Keratinocyte (primary cell): ENCODE measurements around the gene SFMBT1. TPM values are rescaled to one million over a fixed set of nuclear protein-coding genes. Genes with fewer than 3 reads are reported as not detected.
"Not testable (repeated sequence)": the region's sequence is repeated elsewhere in the genome, so short reads cannot be mapped to it uniquely, and the experiment has no call there.

Experiments
- DNase-seq: peaks from one replicate; pipeline ENCODE4 v3.0.0-alpha.2; 2011; ENCODE audit warnings: low read depth, missing footprints, low spot score
- FAIRE-seq: peaks from 2 replicates; lab custom pipeline; 2011; peaks lifted over from hg19 to GRCh38; lab: Jason Lieb, UNC
- H2AFZ ChIP-seq: 2 replicates; pipeline ENCODE4 v1.6.0; 2012; ENCODE audit warnings: low read length, control low read depth, inconsistent platforms; ENCODE audit not compliant: control insufficient read depth
- H3K27ac ChIP-seq: 2 replicates; pipeline ENCODE4 v1.5.1; 2011; ENCODE audit warnings: low read length; ENCODE audit not compliant: control insufficient read depth, insufficient read depth
- H3K27me3 ChIP-seq: 3 replicates; pipeline ENCODE4 v1.6.0; 2011; ENCODE audit warnings: low read length; ENCODE audit not compliant: control insufficient read depth, insufficient read depth; ENCODE audit errors: extremely low read depth
- H3K36me3 ChIP-seq, 2 experiments: 2 replicates in 1 of 2; 3 replicates in 1 of 2; pipeline ENCODE4 v1.5.1; 2011; ENCODE audit warnings: low read length in 2 of 2, mild to moderate bottlenecking in 1 of 2; ENCODE audit not compliant: control insufficient read depth in 2 of 2, insufficient read depth in 2 of 2; ENCODE audit errors: extremely low read depth in 1 of 2
- H3K4me1 ChIP-seq: 3 replicates; pipeline ENCODE4 v1.5.1; 2011; ENCODE audit warnings: low read length; ENCODE audit not compliant: control insufficient read depth, insufficient read depth; ENCODE audit errors: extremely low read depth
- H3K4me2 ChIP-seq: 3 replicates; pipeline ENCODE4 v1.6.0; 2011; ENCODE audit warnings: low read depth, low read length; ENCODE audit not compliant: control insufficient read depth, insufficient read depth; ENCODE audit errors: extremely low read depth
- H3K4me3 ChIP-seq, 3 experiments: fragments of 200-600 bp in 1 of 3; sonication (generic) in 1 of 3; 2 replicates in 2 of 3; 3 replicates in 1 of 3; pipeline ENCODE4 v1.5.1; 2011 to 2016; ENCODE audit warnings: low read length in 3 of 3, mild to moderate bottlenecking in 3 of 3, control low read depth in 2 of 3, inconsistent platforms in 1 of 3, low read depth in 1 of 3, mixed read lengths in 1 of 3, mixed run types in 1 of 3, moderate library complexity in 1 of 3; ENCODE audit not compliant: control insufficient read depth in 2 of 3, insufficient read depth in 2 of 3; ENCODE audit errors: extremely low read depth in 1 of 3
- H3K79me2 ChIP-seq: 2 replicates; pipeline ENCODE4 v1.6.0; 2012; ENCODE audit warnings: low read length; ENCODE audit not compliant: control insufficient read depth, insufficient read depth
- H3K9ac ChIP-seq: 3 replicates; pipeline ENCODE4 v1.6.0; 2011; ENCODE audit warnings: low read length; ENCODE audit not compliant: control insufficient read depth, insufficient read depth; ENCODE audit errors: extremely low read depth
- H3K9me1 ChIP-seq: 3 replicates; pipeline ENCODE4 v1.6.0; 2011; ENCODE audit warnings: low read length; ENCODE audit not compliant: control insufficient read depth, insufficient read depth; ENCODE audit errors: extremely low read depth
- H3K9me3 ChIP-seq: 2 replicates; pipeline ENCODE4 v1.5.1; 2012; ENCODE audit warnings: low read depth, low read length; ENCODE audit not compliant: control insufficient read depth
- H4K20me1 ChIP-seq: 3 replicates; pipeline ENCODE4 v1.6.0; 2011; ENCODE audit warnings: low read length; ENCODE audit not compliant: control insufficient read depth, insufficient read depth; ENCODE audit errors: extremely low read depth
- CTCF ChIP-seq, 3 experiments: IDR thresholded peaks in 1 of 3; conservative IDR thresholded peaks in 1 of 3; optimal IDR thresholded peaks in 1 of 3; 2 replicates in 2 of 3; 3 replicates in 1 of 3; pipeline versions ENCODE3 to v1.5.1; 2011; ENCODE audit warnings: low read length in 3 of 3, mild to moderate bottlenecking in 3 of 3, moderate library complexity in 2 of 3, control low read depth in 1 of 3, inconsistent platforms in 1 of 3; ENCODE audit not compliant: insufficient read depth in 2 of 3; ENCODE audit errors: extremely low read depth in 1 of 3
- EZH2 ChIP-seq: IDR thresholded peaks from one replicate; pipeline ENCODE4 v1.6.1; 2012; ENCODE audit warnings: inconsistent platforms, mild to moderate bottlenecking, low read length, moderate library complexity
- dilution Hi-C: fragments of 300-500 bp; cut with MboI; formaldehyde crosslinking; loops from one replicate; pipeline ENCODE4 v1.7.0; 2020; ENCODE audit warnings: low sequenced_read_pairs; ENCODE audit not compliant: extremely low pct_ligation_motif_present
- polyA plus RNA-seq, 5 experiments: library from polyadenylated mRNA; depleted of rRNA in 3 of 5; stranded (reverse) in 3 of 5; stranded (forward) in 1 of 5; unstranded in 1 of 5; fragments of >200 nt; gene quantifications; 1 replicate in 1 of 5; 2 replicates in 3 of 5; 3 replicates in 1 of 5; pipeline versions ENCODE4 v1.2.1 to v1.2.3, GENCODE V29; 2011 to 2012; ENCODE audit warnings: missing spikeins in 2 of 5, low read depth in 1 of 5, low replicate concordance in 1 of 5

SFMBT1 gene
- polyA plus RNA-seq, 1 donor (not counting 4 experiments of a cell fraction or from before 2014, with no cell fraction given), result 4.1 TPM

- Histone ChIP-seq H2AFZ (no peak overlapping the region), H3K9ac (no peak overlapping the region), H3K27ac (no peak overlapping the region), H3K9me1 (no peaks in the 10 kb centered on the region), H3K4me1 (no peaks in the 10 kb centered on the region), H3K36me3 (no peaks in the 10 kb centered on the region), H3K4me2 (no peak overlapping the region), H4K20me1 (no peaks in the 10 kb centered on the region), H3K27me3 (peaks cover 6% of the 10 kb centered on the region), H3K79me2 (no peaks in the 10 kb centered on the region), H3K9me3 (no peaks in the 10 kb centered on the region), H3K4me3 (no peak overlapping the region)
- no peak for TF ChIP-seq EZH2
- no peak for TF ChIP-seq CTCF (optimal IDR thresholded peaks at IDR 0.05 in 1 of 3, IDR thresholded peaks at IDR 0.05 in 1 of 3, conservative IDR thresholded peaks at IDR 0.05 in 1 of 3; ENCODE audit: extremely low read depth in 1 of 3, insufficient read depth in 2 of 3, low read length in 3 of 3)
- dilution Hi-C loops, result no loop called here
- no peak for FAIRE-seq
- DNase-seq, result no peak
Measured at GRCh38 chr3:53062905-53063304, 17.0 kb upstream of the SFMBT1 start.

GRCh38 chr3:53056442-53056841 lies 10.6 kb upstream of the SFMBT1 start:
- no peak for TF ChIP-seq EZH2
- peak; percentile 39 to 60 (median 40) for TF ChIP-seq CTCF (optimal IDR thresholded peaks at IDR 0.05 in 1 of 3, IDR thresholded peaks at IDR 0.05 in 1 of 3, conservative IDR thresholded peaks at IDR 0.05 in 1 of 3; ENCODE audit: extremely low read depth in 1 of 3, insufficient read depth in 2 of 3, low read length in 3 of 3)
- Histone ChIP-seq H3K4me3 (no peak overlapping the region), H4K20me1 (no peaks in the 10 kb centered on the region), H3K27me3 (no peaks in the 10 kb centered on the region), H3K9me1 (no peaks in the 10 kb centered on the region), H3K4me2 (no peak overlapping the region), H3K79me2 (no peaks in the 10 kb centered on the region), H3K9me3 (no peaks in the 10 kb centered on the region), H3K9ac (no peak overlapping the region), H3K4me1 (no peaks in the 10 kb centered on the region), H3K36me3 (no peaks in the 10 kb centered on the region), H3K27ac (no peak overlapping the region), H2AFZ (no peak overlapping the region)
- FAIRE-seq (no peak), DNase-seq (no peak)
- dilution Hi-C loops, result no loop called here

GRCh38 chr3:53054233-53054632 lies 8.4 kb upstream of the SFMBT1 start:
- H3K4me2 ChIP-seq, H3K4me1 ChIP-seq, H3K79me2 ChIP-seq, H3K4me3 ChIP-seq, DNase-seq, H3K36me3 ChIP-seq, H3K9ac ChIP-seq, H3K27me3 ChIP-seq, H4K20me1 ChIP-seq, H3K9me1 ChIP-seq, H3K9me3 ChIP-seq, H3K27ac ChIP-seq, FAIRE-seq, dilution Hi-C loops, H2AFZ ChIP-seq: not testable (repeated sequence)
